VCaP (cell line): ENCODE measurements around the gene C12orf42.

Experiments
- H3K27ac ChIP-seq: fragments of 450-650 bp; 2 replicates; pipeline ENCODE4 v1.5.1; 2017
- CTCF ChIP-seq: fragments of 450-650 bp; conservative IDR thresholded peaks from 2 replicates; pipeline ENCODE4 v1.5.1; 2017; ENCODE audit warnings: mild to moderate bottlenecking, moderate library complexity

Gene C12orf42

GRCh38 chr12:103301642-103302591, 193.9 kb downstream of the C12orf42 start:
- TF ChIP-seq CTCF, result no peak
- no peak overlapping the region for H3K27ac ChIP-seq

- TF ChIP-seq CTCF, result no peak
- H3K27ac ChIP-seq, result no peak overlapping the region
Measured at GRCh38 chr12:103288016-103288415, 207.8 kb downstream of the C12orf42 start.

GRCh38 chr12:103282124-103282523, 213.6 kb downstream of the C12orf42 start:
- no peak for TF ChIP-seq CTCF
- no peak overlapping the region for H3K27ac ChIP-seq

- TF ChIP-seq CTCF, result no peak
- no peak overlapping the region for H3K27ac ChIP-seq
Measured at GRCh38 chr12:103279444-103279843, 216.3 kb downstream of the C12orf42 start.

GRCh38 chr12:103278329-103278728, 217.4 kb downstream of the C12orf42 start:
- no peak overlapping the region for H3K27ac ChIP-seq
- TF ChIP-seq CTCF, result no peak

GRCh38 chr12:103273645-103274044, 222.1 kb downstream of the C12orf42 start:
- H3K27ac ChIP-seq, result no peak overlapping the region
- TF ChIP-seq CTCF, result no peak

- TF ChIP-seq CTCF, result no peak
- no peak overlapping the region for H3K27ac ChIP-seq
Measured at GRCh38 chr12:103272949-103273348, 222.8 kb downstream of the C12orf42 start.
